ENCODE data around the gene KIAA0232.
"Not testable (repeated sequence)": the region's sequence is repeated elsewhere in the genome, so short reads cannot be mapped to it uniquely, and the experiment has no call there.

Gene KIAA0232

DNA sequence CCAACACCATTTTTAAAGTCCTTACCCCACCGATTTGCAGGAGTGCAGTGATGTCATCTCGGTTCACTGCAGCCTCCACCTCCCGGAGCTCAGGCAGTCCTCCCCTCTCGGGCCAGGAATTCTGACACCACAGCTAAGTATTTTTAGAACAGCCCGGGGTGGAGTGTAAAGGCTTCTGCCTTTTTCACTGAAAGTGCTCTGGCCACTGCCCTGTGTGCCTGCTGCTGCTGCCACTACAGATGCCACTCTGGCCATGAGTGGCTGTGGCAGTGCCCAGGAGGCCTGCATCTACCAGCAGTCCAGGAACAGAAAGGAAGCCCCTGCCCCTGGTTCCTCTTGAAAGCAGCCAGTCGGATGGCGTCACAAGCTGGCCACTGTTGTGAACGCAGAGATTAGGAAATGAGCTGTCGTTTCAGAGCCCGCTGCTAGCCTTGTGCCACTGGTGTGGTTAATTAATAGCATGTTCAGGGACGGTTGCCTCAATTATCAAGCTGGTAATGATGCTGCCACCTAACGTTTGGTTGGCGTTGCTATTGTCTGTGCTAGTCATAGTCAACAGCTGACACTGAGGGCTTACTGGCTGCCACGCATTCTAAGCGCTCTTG is 103.5 kb downstream of the KIAA0232 start:
- no peak for DNase-seq (ENCODE audit: low read depth in 2 of 2)

DNA sequence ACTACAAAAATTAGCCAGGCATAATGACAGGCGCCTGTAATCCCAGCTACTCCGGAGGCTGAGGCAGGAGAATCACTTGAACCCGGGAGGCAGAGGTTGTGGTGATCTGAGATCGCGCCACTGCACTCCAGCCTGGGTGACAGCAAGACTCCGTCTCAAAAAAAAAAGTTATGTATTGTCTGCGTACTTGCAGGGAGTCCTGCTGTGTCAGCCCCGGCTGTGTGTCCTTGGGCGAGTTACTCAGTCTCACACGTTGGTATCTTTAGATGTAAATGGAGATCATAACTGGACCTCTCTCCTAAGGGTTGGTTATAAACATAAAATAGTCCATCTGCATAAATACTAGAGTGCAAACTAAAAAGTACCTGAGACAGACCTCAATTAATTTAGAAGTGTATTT is 104.4 kb downstream of the KIAA0232 start:
- no peak for DNase-seq (ENCODE audit: low read depth in 2 of 2)

DNA sequence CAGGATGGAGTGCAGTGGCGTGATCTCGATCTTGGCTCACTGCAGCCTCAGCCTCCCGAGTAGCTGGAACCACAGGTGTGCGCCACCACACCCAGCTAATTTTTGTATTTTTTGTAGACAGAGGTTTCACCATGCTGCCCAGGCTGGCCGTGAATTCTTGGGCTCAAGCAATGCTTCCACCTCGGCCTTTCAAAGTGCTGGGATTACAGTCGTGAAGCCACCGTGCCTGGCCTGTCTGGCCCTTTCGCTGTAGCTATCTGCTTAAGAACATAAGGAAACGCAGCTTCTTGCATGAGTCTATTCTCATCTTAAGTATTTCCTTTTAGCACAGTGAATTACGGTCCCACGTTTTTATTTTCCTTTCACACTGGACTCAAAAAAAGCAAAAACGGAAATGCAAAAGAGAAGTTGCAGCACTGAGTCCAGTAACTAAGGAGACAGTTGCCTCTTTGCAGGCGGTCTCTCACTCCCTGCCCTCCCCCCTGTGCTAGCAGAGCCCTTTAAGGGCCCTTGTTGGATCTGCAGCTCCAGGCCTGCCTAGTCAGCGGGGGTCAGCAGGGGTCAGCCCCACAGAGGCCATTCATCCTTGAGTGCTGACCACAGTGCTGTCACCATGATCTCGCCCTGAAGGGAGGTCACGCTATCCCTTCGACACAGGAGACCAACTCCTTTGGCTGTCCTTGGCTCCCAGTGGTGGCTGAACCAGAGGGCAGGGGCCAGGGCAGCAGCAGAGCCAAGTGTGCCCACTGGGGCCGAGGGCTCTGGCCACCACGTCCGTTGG is 105.3 kb downstream of the KIAA0232 start:
- DNase-seq (ENCODE audit: low read depth in 2 of 2) = no peak

DNA sequence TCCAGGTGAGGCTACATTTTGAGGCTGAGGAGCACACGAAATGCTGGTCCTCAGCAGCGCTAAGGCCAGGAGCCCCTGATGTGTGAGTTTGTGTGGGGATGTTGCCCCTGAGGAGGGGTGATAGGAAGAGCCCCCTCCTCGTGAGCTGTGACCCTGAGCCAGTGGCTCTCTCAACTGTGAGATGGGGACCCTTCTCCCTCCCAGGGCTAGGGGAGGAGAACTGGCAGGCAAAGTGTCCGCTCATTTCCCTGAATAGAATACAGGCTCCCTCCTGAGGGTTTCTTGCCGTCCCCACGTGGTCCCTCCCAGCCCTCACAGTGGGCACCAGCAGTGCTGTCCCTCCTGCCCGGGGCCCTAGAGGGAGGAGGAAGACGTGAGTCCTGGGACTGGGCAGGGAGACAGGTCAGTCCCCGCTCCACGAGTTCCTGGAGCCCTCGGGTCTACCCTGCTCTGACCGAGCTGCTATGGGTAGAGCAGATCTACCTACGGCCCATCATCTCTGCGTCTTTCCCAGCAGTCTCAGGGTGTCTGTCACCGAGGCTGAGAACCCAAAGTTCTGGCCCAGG is 106.1 kb downstream of the KIAA0232 start:
- DNase-seq (ENCODE audit: low read depth in 2 of 2) = no peak

DNA sequence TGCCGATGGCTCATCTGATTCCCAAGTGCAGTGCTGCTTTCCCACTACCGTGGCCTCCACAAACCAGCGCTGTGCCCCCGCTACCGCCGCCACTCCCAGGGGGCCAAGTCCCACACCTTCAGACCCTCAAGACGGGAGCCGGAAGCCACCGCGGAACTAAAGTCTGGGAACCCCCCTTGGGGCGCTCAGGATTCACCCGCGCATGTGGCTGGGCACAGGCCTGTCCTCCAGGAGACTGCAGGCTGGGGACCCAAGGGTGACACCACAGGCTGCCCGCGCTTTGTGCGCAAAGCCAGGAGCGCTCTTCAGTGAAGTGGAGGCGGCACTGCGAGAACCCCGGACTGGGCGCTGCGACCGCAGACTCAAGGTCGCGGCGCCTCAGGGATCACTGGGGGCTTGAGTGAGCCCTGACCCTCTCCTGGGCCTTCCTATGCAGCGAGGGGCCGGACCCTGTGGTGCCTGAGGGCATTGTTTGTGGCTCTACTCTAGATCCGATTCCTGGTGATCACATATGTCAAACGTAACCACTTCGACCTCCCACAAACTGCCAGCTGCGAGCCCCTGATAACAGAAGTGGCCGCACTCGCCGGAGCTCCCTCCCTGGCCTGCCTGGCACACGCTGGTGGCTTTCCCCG is 106.7 kb downstream of the KIAA0232 start:
- no peak for DNase-seq (ENCODE audit: low read depth in 2 of 2)

DNA sequence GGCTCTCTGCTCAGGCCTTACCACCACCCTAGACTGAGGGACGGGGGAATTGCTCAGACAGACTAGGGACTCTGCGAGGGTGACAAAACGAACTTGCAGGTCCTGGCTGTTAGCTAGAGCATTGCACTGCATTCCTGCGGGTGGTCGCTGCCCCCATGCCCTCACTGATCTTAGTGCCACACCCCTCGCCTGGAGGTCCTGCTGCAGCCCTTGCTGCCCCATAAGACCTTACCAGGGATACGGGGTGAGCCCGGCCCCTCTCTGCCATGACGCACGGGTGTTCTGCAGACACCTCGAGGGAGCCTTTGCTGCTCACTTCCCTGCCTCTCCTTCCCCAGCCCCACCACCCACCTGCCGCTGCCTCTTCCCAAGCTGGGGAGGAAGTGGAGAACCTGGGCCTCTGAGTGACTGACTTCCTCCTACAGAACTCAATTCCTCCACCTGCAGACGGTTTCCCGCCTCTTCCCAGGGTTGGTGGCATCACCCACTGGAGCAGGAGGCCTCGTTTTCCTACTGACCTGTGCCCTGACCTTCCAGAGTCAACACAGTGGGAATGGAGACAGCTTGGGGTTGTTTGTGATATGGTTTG is 107.3 kb downstream of the KIAA0232 start:
- DNase-seq (ENCODE audit: low read depth in 2 of 2) = no peak

DNA sequence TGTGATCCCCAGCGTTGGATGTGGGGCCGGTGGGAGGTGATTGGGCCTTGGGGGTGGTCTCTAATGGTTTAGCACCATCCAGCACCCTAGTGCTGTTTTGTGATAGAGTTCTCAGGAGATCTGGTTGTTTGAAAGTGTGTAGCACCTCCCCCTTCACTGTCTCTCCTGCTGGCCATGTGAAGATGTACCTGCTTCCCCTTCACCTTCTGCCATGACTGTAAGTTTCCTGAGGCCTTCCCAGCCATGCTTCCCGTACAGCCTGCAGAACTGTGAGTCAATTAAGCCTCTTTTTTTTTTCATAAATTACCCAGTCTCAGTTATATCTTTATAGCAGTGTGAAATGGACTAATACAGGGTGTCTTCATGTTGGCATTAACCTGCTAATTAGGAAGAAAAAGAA is 107.8 kb downstream of the KIAA0232 start:
- DNase-seq (ENCODE audit: low read depth in 2 of 2) = no peak

DNA sequence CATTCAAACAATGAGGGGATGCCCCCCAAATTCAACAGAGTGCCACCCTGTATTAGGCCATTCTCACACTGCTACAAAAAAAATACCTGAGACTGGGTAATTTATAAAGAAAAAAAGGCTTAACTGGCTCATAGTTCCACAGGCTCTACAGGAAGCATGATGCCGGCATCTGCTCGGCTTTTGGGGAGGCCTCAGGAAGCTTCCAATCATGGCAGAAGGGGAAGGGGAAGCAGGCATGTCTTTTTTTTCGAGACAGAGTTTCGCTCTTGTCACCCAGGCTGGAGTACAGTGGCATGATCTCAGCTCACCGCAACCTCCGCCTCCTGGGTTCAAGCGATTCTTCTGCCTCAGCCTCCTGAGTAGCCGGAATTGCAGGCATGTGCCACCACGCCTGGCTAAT is 108.4 kb downstream of the KIAA0232 start:
- not testable (repeated sequence) for DNase-seq (ENCODE audit: low read depth in 2 of 2)

DNA sequence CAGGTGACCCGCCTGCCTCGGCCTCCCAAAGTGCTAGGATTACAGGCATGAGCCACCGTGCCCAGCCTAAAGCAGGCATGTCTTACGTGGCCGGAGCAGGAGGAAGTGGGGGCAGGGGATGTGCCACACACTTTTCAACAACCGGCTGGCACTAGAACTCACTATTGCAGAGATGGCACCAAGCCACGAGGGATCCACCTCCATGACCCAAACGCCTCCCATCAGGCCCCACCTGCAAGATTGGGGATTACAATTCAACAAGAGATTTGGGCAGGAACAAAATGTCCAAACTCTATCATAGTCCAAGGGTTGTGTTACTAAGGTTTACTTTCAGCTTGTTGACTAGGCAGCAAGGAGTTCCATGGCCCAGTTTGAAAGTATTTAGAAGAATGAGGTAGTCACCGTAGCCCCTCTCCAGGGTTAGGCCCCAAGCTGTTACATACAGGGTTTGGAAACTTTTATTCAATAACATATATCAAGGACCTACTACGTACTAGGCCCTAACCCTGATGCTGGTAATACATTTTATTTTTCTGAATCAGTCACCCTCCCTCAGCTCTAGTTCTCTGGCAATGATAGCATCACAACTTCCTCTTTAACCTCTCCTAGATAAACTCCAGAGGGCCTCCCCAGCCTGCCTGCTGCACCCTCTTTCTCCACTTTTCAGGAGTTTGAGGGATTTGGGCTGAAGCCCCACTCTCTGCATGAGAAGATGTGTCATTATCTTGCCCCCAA is 109.1 kb downstream of the KIAA0232 start:
- DNase-seq (ENCODE audit: low read depth in 2 of 2) = no peak

DNA sequence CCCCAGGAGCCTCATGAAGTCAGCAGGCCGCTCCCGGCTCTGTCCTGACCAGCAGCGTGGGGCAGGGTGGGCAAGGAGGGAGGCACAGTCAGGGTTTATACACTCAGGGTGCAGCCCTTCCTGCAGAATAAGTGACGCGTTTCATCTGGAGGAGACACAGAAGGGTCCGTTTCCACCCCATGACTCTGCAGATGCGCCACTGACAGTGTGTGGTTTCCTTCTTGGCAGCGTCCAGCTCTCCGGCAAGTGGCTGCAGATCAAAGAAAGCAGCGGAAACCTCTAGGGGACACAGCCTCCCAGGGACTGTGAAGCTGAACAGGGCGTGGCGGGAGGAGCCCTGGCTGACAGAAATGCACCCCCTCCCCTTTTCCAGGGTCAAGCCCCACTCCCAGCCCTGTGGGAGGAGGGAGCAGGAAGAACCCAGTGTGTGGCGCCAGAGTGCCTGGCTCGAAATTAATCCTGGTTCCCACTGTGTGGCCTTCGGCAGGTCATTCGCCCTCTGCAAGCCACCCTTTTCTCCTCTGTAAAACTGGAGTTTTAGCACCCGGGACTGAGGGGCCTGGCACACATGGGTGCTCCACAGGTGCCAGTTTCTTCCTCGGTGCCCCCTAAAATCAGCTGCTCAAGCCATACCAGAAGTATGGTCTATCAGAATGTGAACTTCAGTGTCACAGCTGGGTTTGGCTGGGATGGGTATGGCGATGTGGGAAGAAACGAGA is 109.8 kb downstream of the KIAA0232 start:
- no peak for DNase-seq (ENCODE audit: low read depth in 2 of 2)

DNA sequence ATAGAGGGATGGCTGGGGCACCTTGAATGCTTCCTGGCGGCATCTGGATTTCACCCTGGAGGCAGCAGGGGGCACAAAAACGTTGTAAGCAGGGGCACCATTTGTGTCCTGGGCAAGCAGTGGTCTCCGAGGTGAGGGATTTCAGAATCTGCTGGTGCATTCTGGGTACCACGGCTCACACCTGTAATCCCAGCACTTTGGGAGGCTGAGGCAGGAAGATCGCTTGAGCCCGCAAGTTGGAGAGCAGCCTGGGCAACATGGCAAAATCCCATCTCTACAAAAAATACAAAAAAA is 110.3 kb downstream of the KIAA0232 start:
- DNase-seq (ENCODE audit: low read depth in 2 of 2) = no peak

DNA sequence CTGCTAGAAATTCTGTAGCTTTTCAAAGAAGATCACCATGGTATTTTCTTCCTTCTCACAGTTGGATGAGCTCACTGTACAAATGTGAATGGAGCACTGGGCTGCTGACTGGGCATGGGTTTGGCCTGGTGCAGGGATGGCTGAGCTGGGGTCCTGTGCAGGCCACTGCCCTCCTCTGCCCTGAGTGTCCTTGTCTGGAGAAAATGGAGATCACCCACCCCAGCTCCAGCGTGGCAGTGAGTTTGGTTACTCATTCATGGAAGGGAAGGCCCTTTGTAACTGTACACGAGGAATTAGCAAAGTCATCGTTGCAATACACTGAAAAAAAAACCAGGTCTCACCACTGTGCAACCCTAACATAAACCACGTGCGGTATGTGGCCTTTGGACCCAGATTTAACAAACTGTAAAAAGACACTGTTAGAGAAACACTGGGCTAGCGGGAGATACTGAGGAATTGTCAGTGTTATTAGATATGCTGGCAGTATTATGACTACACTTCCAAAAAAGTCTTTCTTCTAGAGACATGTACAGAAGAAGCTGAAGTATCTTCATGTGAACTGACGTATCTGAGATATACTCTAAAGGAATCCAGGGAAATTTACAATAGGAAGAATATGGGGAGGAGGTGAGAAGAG is 111.0 kb downstream of the KIAA0232 start:
- no peak for DNase-seq (ENCODE audit: low read depth in 2 of 2)

DNA sequence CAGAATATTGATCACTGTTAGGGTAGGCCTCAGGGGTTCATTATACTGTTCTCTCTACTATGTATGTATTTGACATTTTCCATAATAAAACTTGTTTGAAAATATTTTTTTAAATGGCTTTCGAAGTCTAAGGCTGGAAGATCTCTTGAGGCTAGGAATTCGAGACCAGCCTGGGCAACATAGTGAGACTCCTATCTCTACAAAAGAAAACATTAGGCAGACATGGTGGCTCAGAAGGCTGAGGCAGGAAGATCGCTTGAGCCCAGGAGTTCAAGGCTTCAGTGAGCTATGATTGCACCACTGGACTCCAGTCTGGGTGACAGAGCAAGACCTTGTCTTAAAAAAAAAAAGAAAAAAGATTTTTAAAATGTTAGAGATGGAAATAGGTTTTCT is 111.6 kb downstream of the KIAA0232 start:
- no peak for DNase-seq (ENCODE audit: low read depth in 2 of 2)

DNA sequence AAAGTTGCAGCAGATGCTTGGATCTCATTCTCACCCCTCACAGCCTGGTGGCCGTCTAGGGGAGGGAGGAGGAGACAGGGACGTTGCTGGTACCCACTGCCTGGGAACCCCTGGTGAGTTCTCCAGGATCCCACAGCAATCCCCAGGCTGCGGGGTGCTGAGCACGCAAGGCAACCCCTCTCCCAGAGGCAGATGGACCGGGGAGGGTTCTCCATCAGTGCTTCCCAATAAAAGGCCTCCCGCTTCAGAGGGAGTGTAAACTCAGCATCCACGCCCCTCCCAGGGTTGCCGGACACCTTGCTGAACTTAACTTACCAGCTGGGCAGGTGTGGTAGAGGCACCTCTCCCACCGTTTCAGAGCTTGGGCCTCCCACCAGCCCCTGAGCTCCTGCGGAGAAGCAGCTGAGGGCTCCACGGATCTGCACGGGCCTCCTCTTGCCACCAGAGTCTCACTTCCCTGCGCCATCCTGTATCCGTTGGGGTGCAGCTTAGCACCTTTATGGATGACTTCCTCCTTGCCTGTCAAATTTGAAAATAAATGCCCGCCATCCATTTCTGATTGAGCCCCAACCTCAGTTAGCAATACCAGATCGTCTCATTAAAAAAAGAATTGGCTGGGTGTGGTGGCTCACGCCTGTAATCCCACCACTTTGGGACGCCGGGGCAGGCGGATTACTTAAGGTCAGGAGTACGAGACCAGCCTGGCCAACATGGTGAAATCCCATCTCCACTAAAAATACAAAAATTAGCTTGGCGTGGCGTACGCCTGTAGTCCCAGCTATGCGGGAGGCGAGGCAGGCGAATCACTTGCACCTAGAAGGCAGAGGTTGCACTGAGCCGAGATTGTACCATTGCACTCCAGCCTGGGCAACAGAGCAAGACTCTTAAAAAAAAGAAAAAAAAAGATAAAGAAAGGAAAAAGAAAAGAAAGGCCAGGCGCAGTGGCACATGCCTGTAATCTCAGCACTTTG is 112.3 kb downstream of the KIAA0232 start:
- DNase-seq (ENCODE audit: low read depth in 2 of 2) = no peak

DNA sequence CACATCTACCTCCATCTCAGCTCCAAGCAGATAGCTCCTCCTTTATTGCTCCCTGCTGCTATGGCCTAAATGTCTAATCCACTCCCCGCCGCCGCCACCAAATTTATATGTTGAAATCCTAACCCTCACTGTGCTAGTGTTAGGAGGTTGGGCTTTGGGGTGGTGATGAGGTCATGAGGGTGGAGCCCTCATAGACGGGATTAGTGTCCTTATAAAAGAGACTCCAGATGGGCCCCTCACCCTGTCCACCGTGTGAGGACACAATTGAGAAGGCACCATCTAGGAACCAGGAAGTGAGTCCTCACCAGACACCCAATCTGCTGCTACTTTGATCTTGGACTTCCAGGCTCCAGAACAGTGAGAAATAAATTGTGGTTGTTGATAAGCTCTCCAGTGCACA is 113.5 kb downstream of the KIAA0232 start:
- DNase-seq (ENCODE audit: low read depth in 2 of 2) = no peak

DNA sequence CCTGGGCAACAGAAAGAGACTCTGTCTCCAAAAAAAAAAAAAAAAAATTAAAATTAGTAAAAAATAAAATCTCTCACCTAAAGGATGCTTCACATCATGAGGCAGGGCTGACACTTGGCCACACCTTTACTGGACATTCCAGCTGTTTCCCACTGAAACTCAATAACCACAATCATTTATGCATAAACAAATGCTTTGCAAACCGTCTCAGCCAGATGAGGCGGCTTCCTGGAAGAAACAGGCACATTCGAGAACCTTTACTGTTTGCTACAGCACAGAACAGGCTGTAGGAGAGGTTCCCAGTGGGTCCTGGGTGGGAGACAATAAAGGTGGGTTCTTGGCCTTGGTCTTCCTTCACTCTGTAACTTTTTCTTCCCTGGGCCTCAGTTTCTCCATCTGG is 116.2 kb downstream of the KIAA0232 start:
- DNase-seq (ENCODE audit: low read depth in 2 of 2) = no peak

DNA sequence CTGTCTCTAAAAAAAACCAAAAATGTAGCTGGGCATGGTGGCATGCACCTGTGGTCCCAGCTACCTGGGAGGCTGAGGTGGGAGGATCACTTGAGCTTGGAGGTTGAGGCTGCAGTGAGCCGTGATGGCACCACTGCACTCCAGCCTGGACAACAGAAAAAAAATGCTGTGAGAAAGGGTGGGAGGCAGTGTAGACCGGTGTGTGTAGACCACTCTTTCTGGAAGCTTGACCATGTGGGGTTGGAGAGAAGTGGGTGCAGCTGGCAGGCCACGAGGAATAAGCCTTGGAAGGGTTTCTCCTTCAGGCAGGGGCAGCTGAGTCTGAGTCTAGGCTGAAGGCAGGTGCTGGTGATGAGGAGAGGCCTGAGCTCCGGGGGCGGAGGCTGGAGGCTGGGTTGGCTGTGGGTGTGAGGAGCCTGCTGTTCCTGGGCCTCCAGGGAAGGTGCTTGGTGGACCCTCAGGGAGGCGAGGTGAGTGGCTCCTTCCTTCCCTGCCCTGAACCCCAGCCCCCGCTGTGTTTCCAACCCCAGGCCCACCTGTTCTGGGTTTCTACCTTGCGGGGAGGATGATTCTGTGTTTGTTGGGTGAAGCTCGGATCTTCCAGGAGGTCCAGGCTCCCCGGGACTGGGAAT is 117.8 kb downstream of the KIAA0232 start:
- DNase-seq (ENCODE audit: low read depth in 2 of 2) = no peak

DNA sequence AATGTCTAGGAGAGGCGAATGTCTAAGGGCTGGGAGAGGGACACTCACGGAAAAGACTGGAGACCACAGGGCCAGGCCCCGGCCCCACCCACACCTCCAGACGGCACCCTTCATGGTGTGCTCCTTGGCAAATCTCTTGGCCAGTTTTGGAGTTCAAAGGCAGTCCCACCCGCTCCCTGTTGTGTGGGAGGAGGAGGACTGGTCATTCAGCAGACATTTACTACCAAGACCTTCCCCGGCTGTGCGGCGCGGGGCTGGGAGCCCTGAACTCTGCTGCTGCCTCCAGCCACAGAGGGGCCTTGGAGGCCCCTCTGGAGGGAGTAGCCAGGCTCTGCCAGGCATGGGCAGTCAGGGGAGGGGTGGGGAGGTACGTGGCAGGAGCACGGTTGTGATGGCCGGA is 118.4 kb downstream of the KIAA0232 start:
- DNase-seq (ENCODE audit: low read depth in 2 of 2) = no peak

DNA sequence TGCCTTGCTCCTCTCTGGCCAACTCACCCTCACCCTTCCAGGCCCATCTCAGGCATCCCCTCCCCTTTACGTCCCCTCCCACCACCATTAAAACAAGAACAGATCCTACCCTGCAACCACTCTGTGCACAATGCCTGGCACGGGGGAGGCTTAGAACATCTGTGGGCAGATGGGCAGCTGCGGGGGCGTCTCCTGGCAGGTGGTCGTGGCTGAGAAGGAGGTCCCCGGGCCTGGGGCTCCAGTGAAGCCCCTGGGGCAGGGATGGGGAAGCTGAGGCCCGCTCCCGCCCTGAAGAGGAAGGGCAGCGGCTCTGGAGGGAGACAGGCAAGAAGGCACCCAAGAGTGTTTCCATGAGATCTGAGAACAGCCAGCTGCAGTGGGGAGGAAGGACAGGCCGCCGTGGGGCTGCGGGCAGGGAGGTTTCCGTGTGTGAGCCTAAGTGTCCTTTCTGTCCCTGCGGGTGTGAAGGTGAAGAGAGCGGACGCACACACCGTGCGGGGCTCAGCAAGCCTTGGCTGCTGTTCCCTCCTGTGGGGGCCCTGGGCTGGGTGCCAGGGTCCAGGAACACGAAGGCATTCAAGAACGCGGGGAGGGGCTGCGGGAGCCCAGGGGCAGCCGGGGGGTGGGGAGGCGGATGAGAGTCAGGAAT is 119.3 kb downstream of the KIAA0232 start:
- no peak for DNase-seq (ENCODE audit: low read depth in 2 of 2)
